Stimulated activated naive CD8-positive, alpha-beta T cell treated with anti-CD3 and anti-CD28 coated beads, Interleukin-15, amount 100 ng/mL, for 72 hours (primary cell): ENCODE data around the gene CCDC57.

Experiments
- ATAC-seq: fragments of 150-1000 bp; cut with Tn5 transposase; 2 replicates; pipeline ENCODE4 v1.10.0; 2021; ENCODE audit warnings: mild to moderate bottlenecking, moderate library complexity
- DNase-seq, 2 donors: peaks; one replicate each; pipeline ENCODE4 v3.0.0; 2021 to 2022
- H3K27ac Mint-ChIP-seq, 2 donors: one replicate each; pipeline ENCODE4 v1.8.0; 2022; ENCODE audit warnings: mild to moderate bottlenecking in 2 of 2, mixed read lengths in 2 of 2, moderate library complexity in 2 of 2
- H3K27me3 Mint-ChIP-seq: one replicate; pipeline ENCODE4 v1.8.0; 2022; ENCODE audit warnings: mixed read lengths
- H3K4me1 Mint-ChIP-seq: one replicate; pipeline ENCODE4 v1.8.0; 2022; ENCODE audit warnings: mild to moderate bottlenecking, mixed read lengths
- H3K4me3 Mint-ChIP-seq, 2 donors: one replicate each; pipeline ENCODE4 v1.8.0; 2022; ENCODE audit warnings: mild to moderate bottlenecking in 2 of 2, mixed read lengths in 2 of 2, moderate library complexity in 1 of 2
- H3K9me3 Mint-ChIP-seq, 2 donors: one replicate each; pipeline ENCODE4 v1.8.0; 2022; ENCODE audit warnings: mixed read lengths in 2 of 2

The CCDC57 gene

DNA sequence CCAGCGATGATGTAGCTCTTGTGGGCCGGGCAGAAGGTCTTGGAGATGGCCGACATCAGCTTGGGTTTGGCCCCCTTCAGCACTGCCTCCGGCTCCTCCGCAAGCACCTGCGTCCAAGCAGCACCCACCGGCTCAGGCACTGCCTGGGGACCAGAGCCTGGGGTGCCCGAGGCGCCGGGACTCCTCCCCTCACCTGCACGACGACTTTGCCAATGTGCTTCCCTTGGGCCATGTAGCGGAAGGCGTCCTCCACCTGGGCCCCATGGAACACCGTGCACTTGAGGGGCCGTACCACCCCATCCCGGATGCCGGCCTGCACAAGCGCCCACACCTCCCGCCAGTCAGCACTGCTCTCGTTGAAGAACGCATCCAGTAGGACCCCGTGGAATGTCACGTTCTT lies 129.6 kb downstream of the CCDC57 start:
- Mint-ChIP-seq H3K9me3 (no peaks in the 10 kb centered on the region), H3K27me3 (no peaks in the 10 kb centered on the region), H3K4me3 (no peak overlapping the region), H3K27ac (no peak overlapping the region), H3K4me1 (no peaks in the 10 kb centered on the region)
- DNase-seq: no peak
- ATAC-seq: no peak

GRCh38 chr17:82082456-82082855 lies 130.2 kb downstream of the CCDC57 start:
- H3K9me3 Mint-ChIP-seq: no peaks in the 10 kb centered on the region
- H3K4me1 Mint-ChIP-seq: no peaks in the 10 kb centered on the region
- H3K27ac Mint-ChIP-seq: no peak overlapping the region
- H3K27me3 Mint-ChIP-seq: no peaks in the 10 kb centered on the region
- ATAC-seq (no peak), DNase-seq (no peak)
- no peak overlapping the region for H3K4me3 Mint-ChIP-seq

DNA sequence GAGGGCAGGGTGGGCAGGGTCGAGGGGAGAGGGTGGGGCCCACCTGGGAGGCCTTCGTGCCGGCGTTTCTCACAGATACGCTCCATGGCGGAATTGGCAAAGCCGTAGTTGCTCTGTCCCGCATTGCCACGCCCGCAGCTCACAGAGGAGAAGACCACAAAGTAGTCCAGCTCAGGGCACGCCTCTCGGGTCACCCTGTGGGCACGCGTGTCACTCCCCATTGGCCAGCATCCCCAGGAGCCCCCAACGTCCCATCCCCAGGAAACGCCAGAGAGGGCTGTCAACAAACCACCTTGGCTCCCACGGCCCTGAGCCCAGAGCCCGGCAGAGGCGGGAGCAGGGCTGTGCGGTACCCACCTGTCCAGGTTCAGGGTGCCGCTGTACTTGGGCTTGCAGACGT lies 130.7 kb downstream of the CCDC57 start:
- Mint-ChIP-seq H3K4me3 (no peak overlapping the region), H3K27ac (no peak overlapping the region), H3K27me3 (no peaks in the 10 kb centered on the region), H3K9me3 (no peaks in the 10 kb centered on the region), H3K4me1 (no peaks in the 10 kb centered on the region)
- ATAC-seq (no peak), DNase-seq (no peak)

DNA sequence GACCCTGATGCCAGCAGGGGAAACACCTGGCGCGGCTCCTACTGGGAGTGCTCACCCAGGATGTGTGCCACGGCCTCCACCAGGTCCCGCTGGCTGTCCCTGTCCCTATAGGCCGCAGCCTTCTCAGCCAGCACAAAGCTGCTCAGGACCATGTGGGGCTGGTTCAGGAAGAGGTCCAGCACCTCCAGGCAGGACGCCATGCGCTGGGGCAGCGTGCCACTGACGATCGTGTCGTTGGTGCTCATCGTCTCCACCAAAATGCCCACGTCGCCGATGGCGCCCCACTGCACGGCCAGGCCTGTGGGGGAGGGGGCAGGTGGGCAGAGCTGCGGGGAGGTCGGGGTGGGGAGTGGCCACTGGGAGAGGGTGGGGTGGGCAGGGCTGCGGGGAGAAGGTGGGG lies 131.1 kb downstream of the CCDC57 start:
- DNase-seq (no peak), ATAC-seq (no peak)
- Mint-ChIP-seq H3K27me3 (no peaks in the 10 kb centered on the region), H3K9me3 (no peaks in the 10 kb centered on the region), H3K4me3 (no peak overlapping the region), H3K27ac (no peak overlapping the region), H3K4me1 (no peaks in the 10 kb centered on the region)

GRCh38 chr17:82080789-82081464 lies 131.7 kb downstream of the CCDC57 start:
- DNase-seq (no peak), ATAC-seq (no peak)
- H3K27me3 Mint-ChIP-seq: no peaks in the 10 kb centered on the region
- no peaks in the 10 kb centered on the region for H3K9me3 Mint-ChIP-seq
- no peak overlapping the region for H3K4me3 Mint-ChIP-seq
- peak overlapping the region in 1 of 2 donors; percentile 54 for H3K27ac Mint-ChIP-seq
- no peaks in the 10 kb centered on the region for H3K4me1 Mint-ChIP-seq

- Mint-ChIP-seq H3K9me3 (no peaks in the 10 kb centered on the region), H3K4me3 (no peak overlapping the region), H3K4me1 (no peaks in the 10 kb centered on the region), H3K27me3 (no peaks in the 10 kb centered on the region), H3K27ac (no peak overlapping the region)
- no peak for ATAC-seq
- DNase-seq: no peak
Observed at GRCh38 chr17:82080048-82080788, 132.4 kb downstream of the CCDC57 start.

- Mint-ChIP-seq H3K4me3 (no peak overlapping the region), H3K27ac (no peak overlapping the region), H3K9me3 (no peaks in the 10 kb centered on the region), H3K4me1 (no peaks in the 10 kb centered on the region), H3K27me3 (no peaks in the 10 kb centered on the region)
- no peak for DNase-seq
- ATAC-seq: no peak
Observed at GRCh38 chr17:82079001-82079677, 133.5 kb downstream of the CCDC57 start.

DNA sequence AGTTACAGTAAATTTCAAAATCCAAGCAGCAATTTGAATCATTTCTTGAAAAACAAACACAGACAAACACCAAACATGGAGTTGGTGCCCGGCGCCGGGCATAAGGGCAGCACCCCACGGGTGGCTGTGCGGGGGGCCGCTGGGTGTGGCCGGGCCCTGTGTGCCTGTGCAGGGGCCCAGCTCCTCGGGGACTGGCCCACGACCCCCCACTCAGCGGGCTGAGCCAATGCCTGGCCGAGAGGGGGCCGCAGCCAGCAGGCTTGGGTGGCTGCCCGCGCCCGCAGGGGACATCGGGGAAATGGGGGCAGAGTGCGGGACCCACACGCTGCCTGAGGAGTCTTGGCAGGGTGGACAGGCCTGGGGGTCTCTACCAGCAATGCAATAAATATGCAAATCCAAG lies 134.2 kb downstream of the CCDC57 start:
- ATAC-seq: no peak

DNA sequence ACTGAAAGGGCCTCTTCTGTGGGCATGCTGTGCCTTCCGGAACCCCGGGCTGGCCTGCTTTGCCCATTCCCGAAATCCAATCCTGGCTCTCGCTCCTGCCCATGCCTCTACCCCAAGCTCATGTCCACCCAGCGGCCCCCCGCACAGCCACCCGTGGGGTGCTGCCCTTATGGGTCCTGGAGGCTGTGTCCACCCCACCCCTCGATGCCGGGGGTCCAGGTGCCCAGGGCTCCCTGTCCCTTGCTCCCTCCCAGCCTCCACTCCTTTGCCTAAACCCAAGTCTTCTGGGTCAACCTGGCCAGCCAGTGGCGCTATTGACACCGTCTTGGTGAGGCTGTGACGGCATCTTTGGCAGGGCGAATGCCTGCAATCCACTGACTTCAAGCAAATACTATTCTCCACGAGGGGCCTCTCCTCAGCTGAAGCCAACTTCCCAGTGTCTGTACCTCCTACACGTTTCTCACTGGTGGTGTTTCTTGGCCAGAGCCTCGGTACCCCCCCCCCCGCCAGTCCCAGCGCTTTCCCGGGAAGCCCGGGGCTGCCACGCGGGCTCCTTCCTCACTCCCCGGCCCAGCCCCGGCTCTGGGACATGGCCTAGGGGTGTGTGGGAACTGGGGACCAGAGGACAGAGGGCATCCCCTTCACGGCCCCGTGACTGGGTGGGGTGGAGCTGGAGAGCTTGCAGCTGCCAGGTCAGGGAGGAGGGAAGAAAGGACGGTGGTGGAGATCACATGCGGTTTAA lies 134.9 kb downstream of the CCDC57 start:
- no peaks in the 10 kb centered on the region for H3K4me1 Mint-ChIP-seq
- no peak overlapping the region for H3K4me3 Mint-ChIP-seq
- DNase-seq (no peak), ATAC-seq (peak; percentile 14)
- H3K9me3 Mint-ChIP-seq: no peaks in the 10 kb centered on the region
- H3K27me3 Mint-ChIP-seq: no peaks in the 10 kb centered on the region
- no peak overlapping the region for H3K27ac Mint-ChIP-seq

More for the DNA sequence above, 134.2 kb downstream of the CCDC57 start:
- H3K9me3 Mint-ChIP-seq: no peaks in the 10 kb centered on the region
- H3K27ac Mint-ChIP-seq: no peak overlapping the region
- no peaks in the 10 kb centered on the region for H3K27me3 Mint-ChIP-seq
- H3K4me3 Mint-ChIP-seq: no peak overlapping the region
- no peaks in the 10 kb centered on the region for H3K4me1 Mint-ChIP-seq
- DNase-seq: no peak

- Mint-ChIP-seq H3K9me3 (no peaks in the 10 kb centered on the region), H3K27me3 (no peaks in the 10 kb centered on the region), H3K27ac (no peak overlapping the region), H3K4me1 (no peaks in the 10 kb centered on the region), H3K4me3 (no peak overlapping the region)
- ATAC-seq: peak; percentile 30
- DNase-seq: no peak
Observed at GRCh38 chr17:82076785-82077591, 135.7 kb downstream of the CCDC57 start.

- Mint-ChIP-seq H3K27ac (no peak overlapping the region), H3K27me3 (no peaks in the 10 kb centered on the region), H3K9me3 (no peaks in the 10 kb centered on the region), H3K4me1 (no peaks in the 10 kb centered on the region), H3K4me3 (no peak overlapping the region)
- DNase-seq (no peak), ATAC-seq (no peak)
Observed at GRCh38 chr17:82076018-82076784, 136.4 kb downstream of the CCDC57 start.

GRCh38 chr17:82073446-82073845 lies 139.2 kb downstream of the CCDC57 start:
- H3K4me3 Mint-ChIP-seq: no peak overlapping the region
- H3K4me1 Mint-ChIP-seq: no peaks in the 10 kb centered on the region
- DNase-seq (no peak), ATAC-seq (no peak)
- no peaks in the 10 kb centered on the region for H3K27me3 Mint-ChIP-seq
- no peaks in the 10 kb centered on the region for H3K9me3 Mint-ChIP-seq
- no peak overlapping the region for H3K27ac Mint-ChIP-seq

DNA sequence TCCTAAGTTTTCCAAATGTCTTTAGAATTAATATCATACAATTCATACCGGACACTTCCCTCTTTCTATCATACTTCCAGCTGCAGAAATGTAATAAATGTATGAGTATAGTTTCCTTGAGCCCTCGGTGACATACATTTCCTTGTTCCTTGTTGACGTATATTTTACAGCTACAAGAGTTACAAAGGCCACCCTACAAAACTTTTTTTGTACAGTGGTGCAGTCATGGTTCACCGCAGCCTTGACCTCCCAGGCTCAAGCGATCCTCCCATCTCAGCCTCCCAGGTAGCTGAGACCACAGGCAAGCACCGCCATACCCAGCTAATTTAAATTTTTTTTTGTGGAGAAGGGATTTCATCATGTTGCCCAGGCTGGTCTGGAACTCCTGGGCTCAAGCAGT lies 139.8 kb downstream of the CCDC57 start:
- H3K4me3 Mint-ChIP-seq: no peak overlapping the region
- ATAC-seq (no peak), DNase-seq (no peak)
- no peak overlapping the region for H3K27ac Mint-ChIP-seq
- no peaks in the 10 kb centered on the region for H3K27me3 Mint-ChIP-seq
- H3K4me1 Mint-ChIP-seq: no peaks in the 10 kb centered on the region
- no peaks in the 10 kb centered on the region for H3K9me3 Mint-ChIP-seq

- Mint-ChIP-seq H3K4me3 (no peak overlapping the region), H3K9me3 (no peaks in the 10 kb centered on the region), H3K27me3 (no peaks in the 10 kb centered on the region), H3K27ac (peak overlapping the region in 1 of 2 donors; percentile 23), H3K4me1 (peaks cover 8% of the 10 kb centered on the region)
- DNase-seq (no peak), ATAC-seq (no peak)
Observed at GRCh38 chr17:82070611-82071010, 142.0 kb downstream of the CCDC57 start.
